Small intestine (tissue), 7 donors: Measurements from ENCODE around the gene SNORC. TPM values are rescaled to one million over a fixed set of nuclear protein-coding genes. Genes with fewer than 3 reads are reported as not detected.
A peak's percentile ranks its signal among the peaks of the same experiment; 100 is the strongest.

Experiments
- DNase-seq, 2 donors: peaks; one replicate each; pipeline versions ENCODE4 v3.0.0 to v3.0.0-alpha.2; 2013
- FAIRE-seq: peaks from 2 replicates; lab custom pipeline; 2012; peaks lifted over from hg19 to GRCh38; lab: Jason Lieb, UNC
- H3K27ac ChIP-seq, 3 donors: one replicate each; pipeline ENCODE4 v1.5.1; 2013; ENCODE audit warnings: low read length in 2 of 3, mild to moderate bottlenecking in 2 of 3, control low read depth in 1 of 3, inconsistent platforms in 1 of 3, low read depth in 1 of 3, moderate library complexity in 1 of 3
- H3K27me3 ChIP-seq, 3 donors: one replicate each; pipeline ENCODE4 v1.6.1; 2013; ENCODE audit warnings: low read length in 3 of 3, inconsistent platforms in 1 of 3; ENCODE audit not compliant: control insufficient read depth in 3 of 3, insufficient read depth in 3 of 3
- H3K36me3 ChIP-seq, 3 donors: one replicate each; pipeline ENCODE4 v1.6.1; 2013; ENCODE audit warnings: low read length in 3 of 3, inconsistent platforms in 1 of 3, low read depth in 1 of 3, mild to moderate bottlenecking in 1 of 3, moderate library complexity in 1 of 3; ENCODE audit not compliant: control insufficient read depth in 3 of 3, insufficient read depth in 2 of 3
- H3K4me1 ChIP-seq, 3 donors: one replicate each; pipeline ENCODE4 v1.6.1; 2013; ENCODE audit warnings: low read length in 2 of 3, inconsistent platforms in 1 of 3, low read depth in 1 of 3, mild to moderate bottlenecking in 1 of 3, moderate library complexity in 1 of 3; ENCODE audit not compliant: control insufficient read depth in 3 of 3, insufficient read depth in 2 of 3
- H3K4me3 ChIP-seq, 3 donors: one replicate each; pipeline ENCODE4 v1.5.1; 2013; ENCODE audit warnings: low read length in 3 of 3, control low read depth in 1 of 3, inconsistent platforms in 1 of 3, low read depth in 1 of 3, mild to moderate bottlenecking in 1 of 3, moderate library complexity in 1 of 3
- H3K9me3 ChIP-seq, 2 donors: one replicate each; pipeline ENCODE4 v1.6.1; 2013; ENCODE audit warnings: low read depth in 1 of 2, low read length in 1 of 2; ENCODE audit not compliant: control insufficient read depth in 2 of 2, insufficient read depth in 1 of 2
- WGBS, 3 donors: extraction: QIAGEN DNeasy Blood & Tissue Kit; methylation state at CpG; one replicate each; pipeline ENCODE4 v1.1.7; 2013; 5-methylcytosine and 5-hydroxymethylcytosine counted together
- polyA plus RNA-seq, 4 donors: library from polyadenylated mRNA; stranded (reverse) in 3 of 4; unstranded in 1 of 4; fragments of 200-250 nt in 3 of 4; fragments of 120-200 nt in 1 of 4; gene quantifications; one replicate each; pipeline versions ENCODE4 v1.2.1 to v1.2.3, GENCODE V29; 2013
- donor health status: healthy with polysubstance abuse.
- donor health status: control.
- donor health status: control.
- donor health status: Bipolar disorder and iron deficiency.
- donor health status: healthy.

Gene SNORC
- polyA plus RNA-seq, 4 donors, result 6.3 to 16.5 (median 10.4) TPM

- peaks cover 0 to 22% (median 4%) of the 10 kb centered on the region in 3 donors for H3K4me1 ChIP-seq
- DNase-seq, result peak in 1 of 2 donors; percentile 14
- H3K9me3 ChIP-seq, result peaks cover 0 to 7% of the 10 kb centered on the region in 2 donors
- no peak overlapping the region for H3K27ac ChIP-seq
- H3K27me3 ChIP-seq, result peaks cover 0 to 50% (median 20%) of the 10 kb centered on the region in 3 donors
- no peak overlapping the region for H3K4me3 ChIP-seq
- H3K36me3 ChIP-seq, result peaks cover 0 to 9% (median 5%) of the 10 kb centered on the region in 3 donors
- no peak for FAIRE-seq
- 30 to 56% (median 40%) methylated on average over 11 of the region's 11 CpGs for WGBS, 3 donors
These were observed 55.7 kb downstream of the SNORC start for GRCh38 chr2:232925821-232926156.

- Histone ChIP-seq H3K27me3 (peaks cover 0 to 53% (median 20%) of the 10 kb centered on the region in 3 donors), H3K36me3 (peaks cover 0 to 8% (median under 1%) of the 10 kb centered on the region in 3 donors), H3K9me3 (peaks cover 0 to 7% of the 10 kb centered on the region in 2 donors), H3K27ac (no peak overlapping the region), H3K4me3 (no peak overlapping the region), H3K4me1 (peaks cover 0 to 22% (median 4%) of the 10 kb centered on the region in 3 donors)
- 37 to 84% (median 63%) methylated on average over 13 of the region's 13 CpGs for WGBS, 3 donors
- FAIRE-seq (no peak), DNase-seq (peak in 1 of 2 donors; percentile 8)
These were observed 56.4 kb downstream of the SNORC start for GRCh38 chr2:232926431-232926939.

GRCh38 chr2:232927032-232927792 lies 57.1 kb downstream of the SNORC start:
- H3K27me3 ChIP-seq, result peaks cover 0 to 53% (median 20%) of the 10 kb centered on the region in 3 donors
- DNase-seq (peak; percentile 20 to 38), FAIRE-seq (no peak)
- no peak overlapping the region for H3K27ac ChIP-seq
- H3K4me1 ChIP-seq, result peaks cover 0 to 22% (median 4%) of the 10 kb centered on the region in 3 donors
- H3K36me3 ChIP-seq, result peaks cover 0 to 4% (median 0%) of the 10 kb centered on the region in 3 donors
- H3K4me3 ChIP-seq, result peak overlapping the region in 2 of 3 donors; percentile 33 to 50
- WGBS, 3 donors, result 3 to 7% (median 5%) methylated on average over 45 to 76 of the region's 76 CpGs
- peaks cover 0 to 7% of the 10 kb centered on the region in 2 donors for H3K9me3 ChIP-seq

- peaks cover 0 to 6% (median 0%) of the 10 kb centered on the region in 3 donors for H3K36me3 ChIP-seq
- peak overlapping the region in 2 of 3 donors; percentile 33 to 50 for H3K4me3 ChIP-seq
- H3K9me3 ChIP-seq, result peaks cover 0 to 7% of the 10 kb centered on the region in 2 donors
- H3K4me1 ChIP-seq, result peaks cover 0 to 22% (median 4%) of the 10 kb centered on the region in 3 donors
- WGBS, 3 donors, result 2 to 35% (median 12%) methylated on average over 19 to 114 of the region's 114 CpGs
- peak in 1 of 2 donors; percentile 37 for DNase-seq
- peaks cover 0 to 56% (median 20%) of the 10 kb centered on the region in 3 donors for H3K27me3 ChIP-seq
- H3K27ac ChIP-seq, result no peak overlapping the region
- no peak for FAIRE-seq
These were observed 57.9 kb downstream of the SNORC start for GRCh38 chr2:232927793-232928550.

Other genes with a start within 250 kb of the SNORC start
- gene EFHD1, start 236.7 kb upstream of the SNORC start, polyA plus RNA-seq, result 1 to 10 TPM in 3 of 4 donors, under 1 TPM in 1; 0.45 to 8.5 (median 4.1) TPM
- 10 to 100 TPM; 12.7 to 56.6 (median 19.9) TPM for gene GIGYF2, start 172.9 kb upstream of the SNORC start, polyA plus RNA-seq
- 10 to 100 TPM in 3 of 4 donors, 1 to 10 TPM in 1; 8.4 to 87.2 (median 43.3) TPM for gene KCNJ13, start 93.7 kb upstream of the SNORC start, polyA plus RNA-seq
- 10 to 100 TPM; 10.2 to 73.4 (median 31.4) TPM for gene NGEF, start 143.0 kb downstream of the SNORC start, polyA plus RNA-seq
- not detected for gene NEU2, start 162.4 kb downstream of the SNORC start, polyA plus RNA-seq
- gene INPP5D, start 190.1 kb downstream of the SNORC start, polyA plus RNA-seq, result 10 to 100 TPM in 1 of 4 donors, 1 to 10 TPM in 3; 4.7 to 10.4 (median 6.9) TPM